DOHH2 (cell line): Measurements from ENCODE around the gene FBXO27.

Source experiments
- H3F3A ChIP-seq: fragments of 200-600 bp; sonication (generic), shearing (Covaris generic); 2 replicates; pipeline ENCODE4 v1.6.0; 2016; ENCODE audit warnings: antibody characterized with exemption, mild to moderate bottlenecking; ENCODE audit not compliant: control insufficient read depth, insufficient read depth
- H3K27ac ChIP-seq: fragments of 200-600 bp; sonication (generic); 2 replicates; pipeline ENCODE4 v1.5.1; 2014; ENCODE audit warnings: low read depth, mild to moderate bottlenecking, low read length, moderate library complexity
- H3K27me3 ChIP-seq: fragments of 200-600 bp; sonication (generic); 2 replicates; pipeline ENCODE4 v1.6.1; 2014; ENCODE audit warnings: mild to moderate bottlenecking, low read length, mixed read lengths; ENCODE audit not compliant: control insufficient read depth
- H3K36me3 ChIP-seq: fragments of 200-600 bp; sonication (generic); 2 replicates; pipeline ENCODE4 v1.6.1; 2014; ENCODE audit warnings: mild to moderate bottlenecking, low read length, moderate library complexity, mixed read lengths; ENCODE audit not compliant: control insufficient read depth
- H3K4me1 ChIP-seq: fragments of 200-600 bp; sonication (generic); 2 replicates; pipeline ENCODE4 v1.6.1; 2014; ENCODE audit warnings: mild to moderate bottlenecking, low read length, mixed read lengths; ENCODE audit not compliant: control insufficient read depth
- H3K4me2 ChIP-seq: fragments of 200-600 bp; sonication (generic); 2 replicates; pipeline ENCODE4 v1.6.0; 2014; ENCODE audit warnings: mild to moderate bottlenecking, low read length, moderate library complexity
- H3K4me3 ChIP-seq: fragments of 200-600 bp; sonication (generic); 2 replicates; pipeline ENCODE4 v1.5.1; 2014; ENCODE audit warnings: mild to moderate bottlenecking, low read length, mixed read lengths
- H3K79me2 ChIP-seq: fragments of 200-600 bp; sonication (generic); 2 replicates; pipeline ENCODE4 v1.6.1; 2014; ENCODE audit warnings: mild to moderate bottlenecking, low read length, mixed read lengths; ENCODE audit not compliant: control insufficient read depth
- H3K9me2 ChIP-seq: fragments of 200-600 bp; sonication (generic); replicated peaks from 2 replicates; pipeline ENCODE4 v1.6.1; 2014; ENCODE audit warnings: mild to moderate bottlenecking, low read length, mixed read lengths; ENCODE audit not compliant: control insufficient read depth
- H3K9me3 ChIP-seq: fragments of 200-600 bp; sonication (generic); 2 replicates; pipeline ENCODE4 v1.6.1; 2014; ENCODE audit warnings: antibody characterized with exemption, low read length, mixed read lengths; ENCODE audit not compliant: control insufficient read depth, insufficient read depth
- H4K20me1 ChIP-seq: fragments of 200-600 bp; sonication (generic); 2 replicates; pipeline ENCODE4 v1.6.0; 2014; ENCODE audit warnings: low read depth, mild to moderate bottlenecking, antibody characterized with exemption, low read length, moderate library complexity; ENCODE audit not compliant: control insufficient read depth, insufficient read depth
- CTCF ChIP-seq: fragments of 200-600 bp; sonication (generic); IDR thresholded peaks from one replicate; pipeline ENCODE4 v1.5.1; 2014; ENCODE audit warnings: antibody characterized with exemption, mild to moderate bottlenecking, low read depth, low read length; ENCODE audit not compliant: poor library complexity, severe bottlenecking
- EZH2phosphoT487 ChIP-seq: fragments of 200-600 bp; sonication (generic); IDR thresholded peaks from 2 replicates; pipeline ENCODE4 v1.6.1; 2017; ENCODE audit warnings: borderline replicate concordance, mild to moderate bottlenecking, antibody characterized with exemption, low read length, moderate library complexity, mixed read lengths

Gene FBXO27

GRCh38 chr19:39045506-39045905 lies 13.2 kb upstream of the FBXO27 start:
- peaks cover 8% of the 10 kb centered on the region for H3K4me1 ChIP-seq
- no peaks in the 10 kb centered on the region for H3F3A ChIP-seq
- TF ChIP-seq CTCF: no peak
- TF ChIP-seq EZH2phosphoT487: no peak
- no peaks in the 10 kb centered on the region for H3K27me3 ChIP-seq
- H3K27ac ChIP-seq: no peak overlapping the region
- H3K9me2 ChIP-seq: no peaks in the 10 kb centered on the region
- no peaks in the 10 kb centered on the region for H3K36me3 ChIP-seq
- no peak overlapping the region for H3K4me2 ChIP-seq
- no peaks in the 10 kb centered on the region for H4K20me1 ChIP-seq
- H3K79me2 ChIP-seq: no peaks in the 10 kb centered on the region
- H3K9me3 ChIP-seq: 0 out of 2 replicates have a peak, but pooled peaks cover 5% of the 10 kb centered on the region
- no peak overlapping the region for H3K4me3 ChIP-seq

DNA sequence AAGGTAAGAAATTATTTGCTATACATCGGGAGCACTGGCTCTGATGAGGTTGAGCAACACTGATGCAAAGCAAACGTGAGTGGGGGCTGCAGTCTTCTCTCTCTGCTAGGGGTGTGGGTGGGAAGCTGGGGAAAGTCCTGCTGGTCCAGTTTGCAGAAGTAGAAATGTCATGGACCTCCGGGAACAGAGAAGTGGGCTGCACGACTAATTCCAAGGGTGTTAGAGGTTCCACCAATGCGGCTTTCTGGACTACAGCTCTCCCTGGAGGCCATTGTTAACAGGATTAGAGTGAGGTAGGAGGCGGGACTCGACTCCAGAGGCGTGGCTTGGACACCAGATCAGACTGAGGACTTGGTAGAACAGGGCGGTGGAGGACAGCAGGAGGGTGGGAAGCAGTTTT lies 5.7 kb upstream of the FBXO27 start:
- Histone ChIP-seq H3K27ac (no peak overlapping the region), H3K4me3 (no peak overlapping the region), H3F3A (no peaks in the 10 kb centered on the region), H3K27me3 (peaks cover 5% of the 10 kb centered on the region), H3K4me2 (no peak overlapping the region), H3K9me3 (no peaks in the 10 kb centered on the region), H4K20me1 (no peaks in the 10 kb centered on the region), H3K4me1 (no peaks in the 10 kb centered on the region), H3K9me2 (no peaks in the 10 kb centered on the region), H3K36me3 (no peaks in the 10 kb centered on the region), H3K79me2 (no peaks in the 10 kb centered on the region)
- TF ChIP-seq EZH2phosphoT487: no peak
- no peak for TF ChIP-seq CTCF

- Histone ChIP-seq H3K79me2 (no peaks in the 10 kb centered on the region), H3F3A (no peaks in the 10 kb centered on the region), H3K27ac (no peak overlapping the region), H3K4me3 (no peak overlapping the region), H3K27me3 (peaks cover 14% of the 10 kb centered on the region), H3K4me2 (no peak overlapping the region), H3K9me3 (no peaks in the 10 kb centered on the region), H3K9me2 (no peaks in the 10 kb centered on the region), H3K36me3 (no peaks in the 10 kb centered on the region), H4K20me1 (no peaks in the 10 kb centered on the region), H3K4me1 (no peaks in the 10 kb centered on the region)
- TF ChIP-seq CTCF: no peak
- TF ChIP-seq EZH2phosphoT487: no peak
Measured at GRCh38 chr19:39037194-39037593, 4.8 kb upstream of the FBXO27 start.

DNA sequence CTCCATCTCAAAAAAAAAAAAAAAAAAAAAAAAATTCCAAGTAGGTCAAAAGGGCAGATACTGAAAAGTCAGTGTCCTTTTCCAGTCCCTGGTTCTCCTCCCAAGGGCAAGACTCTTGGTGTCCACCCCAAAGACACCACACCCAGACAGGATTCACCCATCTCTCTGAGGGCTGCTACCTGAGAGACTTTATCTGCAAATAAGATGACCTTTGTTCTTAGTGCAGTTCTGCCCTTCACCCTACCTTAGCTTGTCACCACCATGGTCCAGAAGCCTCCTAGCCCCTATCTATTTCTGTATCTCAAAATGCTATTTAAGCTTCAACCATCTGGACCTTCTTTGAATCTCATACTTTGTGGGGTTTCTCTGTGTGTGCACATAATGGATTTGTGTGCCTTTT lies 4.2 kb upstream of the FBXO27 start:
- Histone ChIP-seq H3K27me3 (peaks cover 20% of the 10 kb centered on the region), H3K36me3 (no peaks in the 10 kb centered on the region), H3K27ac (no peak overlapping the region), H3K4me1 (peaks cover 5% of the 10 kb centered on the region), H3K4me2 (no peak overlapping the region), H3K9me3 (no peaks in the 10 kb centered on the region), H3F3A (no peaks in the 10 kb centered on the region), H3K9me2 (no peaks in the 10 kb centered on the region), H4K20me1 (no peaks in the 10 kb centered on the region), H3K79me2 (no peaks in the 10 kb centered on the region), H3K4me3 (no peak overlapping the region)
- no peak for TF ChIP-seq CTCF
- TF ChIP-seq EZH2phosphoT487: no peak
